ENCODE measurements around the gene ERV3-1. TPM values are rescaled to one million over a fixed set of nuclear protein-coding genes. Genes with fewer than 3 reads are reported as not detected.

ERV3-1 gene, protein sequence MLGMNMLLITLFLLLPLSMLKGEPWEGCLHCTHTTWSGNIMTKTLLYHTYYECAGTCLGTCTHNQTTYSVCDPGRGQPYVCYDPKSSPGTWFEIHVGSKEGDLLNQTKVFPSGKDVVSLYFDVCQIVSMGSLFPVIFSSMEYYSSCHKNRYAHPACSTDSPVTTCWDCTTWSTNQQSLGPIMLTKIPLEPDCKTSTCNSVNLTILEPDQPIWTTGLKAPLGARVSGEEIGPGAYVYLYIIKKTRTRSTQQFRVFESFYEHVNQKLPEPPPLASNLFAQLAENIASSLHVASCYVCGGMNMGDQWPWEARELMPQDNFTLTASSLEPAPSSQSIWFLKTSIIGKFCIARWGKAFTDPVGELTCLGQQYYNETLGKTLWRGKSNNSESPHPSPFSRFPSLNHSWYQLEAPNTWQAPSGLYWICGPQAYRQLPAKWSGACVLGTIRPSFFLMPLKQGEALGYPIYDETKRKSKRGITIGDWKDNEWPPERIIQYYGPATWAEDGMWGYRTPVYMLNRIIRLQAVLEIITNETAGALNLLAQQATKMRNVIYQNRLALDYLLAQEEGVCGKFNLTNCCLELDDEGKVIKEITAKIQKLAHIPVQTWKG
- total RNA-seq = 8.8 and 12.0 TPM in 2 replicates

DNA sequence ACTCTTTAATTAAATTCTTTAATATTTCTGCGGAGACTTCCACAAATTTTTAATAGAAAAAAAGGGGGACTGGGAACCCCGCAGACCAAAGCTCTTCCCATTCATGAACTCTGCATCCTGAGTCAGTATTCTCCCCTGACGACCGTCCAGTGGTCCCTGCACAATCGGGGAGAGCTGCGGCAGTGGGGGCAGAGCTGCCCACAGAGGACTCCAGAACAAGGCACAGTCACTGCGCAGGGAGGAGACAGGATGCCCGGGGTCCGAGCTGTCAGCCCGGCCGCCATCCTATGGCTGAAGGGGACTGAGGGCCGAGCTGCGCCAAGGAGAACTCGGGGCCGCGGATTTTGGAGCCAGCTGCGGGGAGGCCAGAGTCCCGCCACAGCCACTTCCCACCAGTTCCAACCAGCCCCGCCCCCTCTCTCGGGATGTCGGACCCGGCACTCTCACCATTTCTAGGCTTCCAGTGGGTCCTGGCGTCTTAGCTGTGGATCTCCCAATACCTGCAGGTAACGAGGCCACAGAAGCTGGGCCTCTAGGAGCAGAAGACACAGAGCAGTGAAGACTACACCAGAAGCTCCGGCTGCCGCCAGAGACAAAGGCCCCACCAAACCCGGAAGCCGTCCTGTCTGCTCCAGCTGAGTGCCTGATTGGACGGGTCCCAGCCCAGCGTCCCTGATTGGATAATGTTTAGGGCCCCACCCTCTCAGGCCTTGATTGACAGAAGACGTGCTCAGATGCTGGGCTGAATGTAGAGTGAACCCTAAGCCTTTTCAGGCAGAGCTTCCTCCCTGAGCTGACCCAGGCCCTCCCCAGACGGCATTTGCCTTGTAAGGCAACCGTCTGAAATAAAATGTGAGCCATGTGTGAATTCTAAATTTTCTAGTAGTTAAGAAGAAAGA, at the start of gene ERV3-1:
ERV3-1 (minus strand) TSS at position 594 of the 899 bp plus-strand sequence. CDS start 13,661 bp downstream, outside the sequence.

DNA sequence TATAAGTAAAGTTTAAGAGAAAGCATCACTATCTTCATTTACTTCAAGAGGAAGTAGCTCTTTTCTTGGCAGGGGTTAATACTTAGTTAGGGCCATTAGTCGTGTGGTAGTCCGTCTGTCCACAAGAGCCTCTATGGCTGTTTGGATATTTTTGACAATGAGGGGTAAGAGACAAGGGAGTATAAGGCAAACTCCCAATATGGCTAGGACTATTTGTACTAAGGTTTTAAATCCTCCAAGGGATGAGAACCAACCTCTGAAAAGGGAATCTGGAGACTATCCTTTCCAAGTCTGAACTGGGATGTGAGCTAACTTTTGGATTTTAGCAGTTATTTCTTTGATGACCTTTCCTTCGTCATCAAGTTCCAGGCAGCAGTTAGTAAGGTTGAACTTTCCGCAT, 15.6 kb downstream of the ERV3-1 start, which contains the start of gene ZNF117:
ZNF117 (minus strand) TSS at position 101 of the 400 bp plus-strand sequence.

Other genes starting within 250 kb of the ERV3-1 start
- 2.7 and 3.9 TPM in 2 replicates for gene ZNF138, start 212.3 kb downstream of the ERV3-1 start, total RNA-seq
- gene ZNF273, start 103.4 kb downstream of the ERV3-1 start, total RNA-seq = 1.6 and 1.9 TPM in 2 replicates
- 2.6 and 5.2 TPM in 2 replicates for gene ZNF117, start 15.7 kb downstream of the ERV3-1 start, total RNA-seq